K562 (cell line): ENCODE measurements around the gene HEG1. TPM values are rescaled to one million over a fixed set of nuclear protein-coding genes. Genes with fewer than 3 reads are reported as not detected.

Source experiments
- ATAC-seq: fragments of 200-7000 bp; cut with Tn5 transposase; 3 replicates; pipeline ENCODE4 v1.9.1; 2020; ENCODE audit warnings: moderate library complexity
- BruUV-seq: library from RNA; stranded (reverse); fragments of 400-500 nt; replicated peaks from 2 replicates; lab custom pipeline; 2021; lab: Mats Ljungman, UMichigan
- CTCF ChIA-PET: fragments of 300-600 bp; formaldehyde crosslinking; extraction: SDS; loops from one replicate; lab custom pipeline; 2021; ENCODE audit warnings: low intra/inter-chr PET ratio; lab: Yijun Ruan, JAX
- POLR2A ChIA-PET: fragments of 300-600, 350-650 bp; sonication (Branson Sonifier 250); formaldehyde crosslinking; extraction: SDS; loops from one replicate; lab custom pipeline; 2021; ENCODE audit warnings: antibody characterized with exemption, inconsistent platforms; lab: Yijun Ruan, JAX
- DNase-seq, 4 experiments: peaks; one replicate each; pipeline versions ENCODE4 v3.0.0 to v3.0.0-alpha.2; 2011 to 2018; ENCODE audit warnings: low spot score in 3 of 4, mixed read lengths in 3 of 4; ENCODE audit errors: extremely low read depth in 1 of 4
- FAIRE-seq: peaks from 2 replicates; lab custom pipeline; 2011; peaks lifted over from hg19 to GRCh38; lab: Jason Lieb, UNC
- H2AFZ ChIP-seq: 2 replicates; pipeline ENCODE4 v1.6.0; 2011; ENCODE audit warnings: low read depth, low read length, control low read depth, inconsistent platforms
- H3K27ac ChIP-seq: fragments of 200-600 bp; 3 replicates; pipeline ENCODE4 v1.8.0; 2011; ENCODE audit warnings: low read depth, mild to moderate bottlenecking, control low read depth, inconsistent platforms, low read length, moderate library complexity, mixed read lengths; ENCODE audit errors: extremely low read depth
- H3K27me3 ChIP-seq, 2 experiments: fragments of 300-600 bp in 1 of 2; 2 replicates in 1 of 2; 3 replicates in 1 of 2; pipeline versions ENCODE4 v1.6.0 to v1.8.0; 2011; ENCODE audit warnings: inconsistent platforms in 2 of 2, low read length in 2 of 2, mild to moderate bottlenecking in 1 of 2, mixed read lengths in 1 of 2, moderate library complexity in 1 of 2; ENCODE audit not compliant: control insufficient read depth in 2 of 2, insufficient read depth in 2 of 2
- H3K36me3 ChIP-seq: fragments of 300-600 bp; 3 replicates; pipeline ENCODE4 v1.8.0; 2011; ENCODE audit warnings: mild to moderate bottlenecking, low read length, inconsistent platforms; ENCODE audit not compliant: control insufficient read depth, insufficient read depth
- H3K4me1 ChIP-seq, 2 experiments: fragments of 200-600 bp in 1 of 2; replicated peaks in 1 of 2; 2 replicates in 1 of 2; 3 replicates in 1 of 2; pipeline versions ENCODE4 v1.5.1 to v1.8.0; 2011; ENCODE audit warnings: inconsistent platforms in 2 of 2, low read length in 2 of 2, mild to moderate bottlenecking in 1 of 2, mixed read lengths in 1 of 2, moderate library complexity in 1 of 2; ENCODE audit not compliant: control insufficient read depth in 2 of 2, insufficient read depth in 2 of 2
- H3K4me2 ChIP-seq: 2 replicates; pipeline ENCODE4 v1.6.1; 2011; ENCODE audit warnings: low read length, control low read depth, inconsistent platforms, mixed read lengths; ENCODE audit not compliant: insufficient read depth
- H3K4me3 ChIP-seq: fragments of 200-600 bp; sonication (generic), shearing (Covaris generic); 2 replicates; pipeline ENCODE4 v1.5.1; 2016; ENCODE audit warnings: control low read depth, inconsistent platforms
- H3K79me2 ChIP-seq: fragments of 200-600 bp; 3 replicates; pipeline ENCODE4 v1.8.0; 2011; ENCODE audit warnings: low read length, inconsistent platforms; ENCODE audit not compliant: control insufficient read depth, insufficient read depth
- H3K9ac ChIP-seq, 2 experiments: 2 replicates each; pipeline versions ENCODE4 v1.6.0 to v1.6.1; 2011; ENCODE audit warnings: low read depth in 2 of 2, low read length in 2 of 2, control low read depth in 1 of 2, inconsistent platforms in 1 of 2, mild to moderate bottlenecking in 1 of 2, mixed read lengths in 1 of 2; ENCODE audit not compliant: insufficient read depth in 1 of 2
- H3K9me1 ChIP-seq: one replicate; pipeline ENCODE4 v1.6.0; 2011; ENCODE audit warnings: inconsistent platforms, mild to moderate bottlenecking, low read length, moderate library complexity; ENCODE audit not compliant: control insufficient read depth, insufficient read depth
- H3K9me3 ChIP-seq: replicated peaks from 2 replicates; pipeline ENCODE4 v1.5.1; 2011; ENCODE audit warnings: low read depth, low read length, inconsistent platforms; ENCODE audit not compliant: control insufficient read depth, insufficient read depth
- H4K20me1 ChIP-seq: replicated peaks from 2 replicates; pipeline ENCODE4 v1.6.1; 2011; ENCODE audit warnings: low read length, inconsistent platforms, mixed read lengths; ENCODE audit not compliant: control insufficient read depth, insufficient read depth
- ARID3B ChIP-seq: fragments of 250-450 bp; sonication (Bioruptor Pico); IDR thresholded peaks from 2 replicates; pipeline ENCODE4 v1.4.0; 2020; ENCODE audit warnings: borderline replicate concordance
- BCOR ChIP-seq: fragments of 450-650 bp; IDR thresholded peaks from 2 replicates; pipeline ENCODE4 v1.6.1; 2016
- DPF2 ChIP-seq: fragments of 450-650 bp; IDR thresholded peaks from 2 replicates; pipeline ENCODE4 v1.6.1; 2016
- FOXA1 ChIP-seq: fragments of 450-650 bp; IDR thresholded peaks from 2 replicates; pipeline ENCODE4 v1.6.1; 2016; ENCODE audit warnings: mild to moderate bottlenecking, borderline replicate concordance
- FUS ChIP-seq: fragments of 200-400 bp; formaldehyde crosslinking; optimal IDR thresholded peaks from 2 replicates; pipeline ENCODE3; 2017; ENCODE audit warnings: low read depth, low read length
- HMGN3 ChIP-seq: IDR thresholded peaks from 2 replicates; pipeline ENCODE4 v1.6.1; 2011; ENCODE audit warnings: borderline replicate concordance, low read depth, mild to moderate bottlenecking, mixed read lengths, low read length; ENCODE audit not compliant: insufficient read length; ENCODE audit errors: extremely low read depth
- NFATC3 ChIP-seq: fragments of 450-650 bp; IDR thresholded peaks from 2 replicates; pipeline ENCODE4 v1.6.1; 2017; ENCODE audit warnings: mild to moderate bottlenecking
- NR1H2 ChIP-seq: sonication (generic); formaldehyde crosslinking; IDR thresholded peaks from 2 replicates; pipeline ENCODE4 v1.4.0; 2020; ENCODE audit warnings: mild to moderate bottlenecking, missing genetic modification reagents
- PHB ChIP-seq: fragments of 250-450 bp; sonication (Bioruptor Pico); IDR thresholded peaks from 2 replicates; pipeline ENCODE4 v1.5.0; 2021
- POLR2H ChIP-seq: IDR thresholded peaks from 2 replicates; pipeline ENCODE4 v1.6.1; 2016; ENCODE audit warnings: missing genetic modification characterization, low read depth, mild to moderate bottlenecking, control low read depth, missing compliant biosample characterization, moderate library complexity
- SNRNP70 ChIP-seq: fragments of 200-400 bp; formaldehyde crosslinking; optimal IDR thresholded peaks from 2 replicates; pipeline ENCODE3; 2017; ENCODE audit warnings: low read depth, low read length
- SRSF7 ChIP-seq: fragments of 200-400 bp; formaldehyde crosslinking; optimal IDR thresholded peaks from 2 replicates; pipeline ENCODE3; 2017; ENCODE audit warnings: mild to moderate bottlenecking, low read depth, low read length
- TEAD2 ChIP-seq: fragments of 450-650 bp; IDR thresholded peaks from 2 replicates; pipeline ENCODE4 v1.6.1; 2016; ENCODE audit warnings: missing genetic modification characterization, control low read depth, missing compliant biosample characterization
- WHSC1 ChIP-seq: IDR thresholded peaks from one replicate; pipeline ENCODE4 v1.6.1; 2012; ENCODE audit warnings: low read length, control low read depth, inconsistent platforms
- ZKSCAN1 ChIP-seq: fragments of 150-350 bp; IDR thresholded peaks from 2 replicates; pipeline ENCODE4 v1.6.1; 2016; ENCODE audit warnings: low read depth, low read length
- ZNF766 ChIP-seq: fragments of 200-800 bp; sonication (Bioruptor generic); conservative IDR thresholded peaks from 2 replicates; pipeline ENCODE4 v1.6.1; 2016; ENCODE audit warnings: missing genetic modification characterization, missing compliant biosample characterization
- WGBS: fragments of 100-300 bp; shearing (Covaris generic); methylation state at CpG from one replicate; pipeline ENCODE4 v1.1.6; 2016; ENCODE audit warnings: low coverage, mixed read lengths; ENCODE audit not compliant: insufficient coverage; ENCODE audit errors: missing lambda C conversion rate; 5-methylcytosine and 5-hydroxymethylcytosine counted together
- in situ Hi-C: fragments of 300-500 bp; cut with MboI; formaldehyde crosslinking; loops from 4 replicates; pipeline ENCODE4 v1.15.0; 2018; ENCODE audit warnings: inconsistent platforms, mixed read lengths
- intact Hi-C: fragments of 100-400 bp; cut with micrococcal nuclease; formaldehyde crosslinking; loops from 2 replicates; pipeline ENCODE4 v1.14.2; 2022
- polyA plus RNA-seq, 8 experiments: library from polyadenylated mRNA; depleted of rRNA in 4 of 8; stranded (reverse) in 5 of 8; unstranded in 3 of 8; fragments of >200 nt; fragmentation: Nextera tagmentation in 2 of 8; fragmentation: Illumina TruSeq in 1 of 8; extraction: Ambion mirVana in 2 of 8; extraction: Trizol in 1 of 8; gene quantifications; 2 replicates each; pipeline versions ENCODE4 v1.2.1 to v1.2.3, GENCODE V29; 2011 to 2014; ENCODE audit warnings: inconsistent platforms in 1 of 8, missing spikeins in 1 of 8
- total RNA-seq, 7 experiments: library from RNA; depleted of rRNA in 6 of 7; stranded (reverse); fragments of >200 nt in 6 of 7; fragmentation: Illumina TruSeq in 2 of 7; extraction: Trizol in 2 of 7; gene quantifications; 2 replicates each; pipeline versions ENCODE4 v1.2.1 to v1.2.3, GENCODE V29; 2011 to 2021; ENCODE audit warnings: low replicate concordance in 1 of 7
- TF ChIP-seq, protein P1 (sequence below): fragments of 450-650 bp; IDR thresholded peaks from 2 replicates; pipeline ENCODE4 v1.6.1; 2016; ENCODE audit warnings: low read depth, mild to moderate bottlenecking, moderate library complexity
- TF ChIP-seq, protein P2 (sequence below): fragments of 250-450 bp; sonication (Bioruptor Pico); IDR thresholded peaks from 2 replicates; pipeline ENCODE4 v1.8.0; 2021; ENCODE audit warnings: moderate library complexity, mild to moderate bottlenecking, inconsistent platforms
- TF ChIP-seq, protein P3 (sequence below): fragments of 250-450 bp; sonication (Bioruptor Pico); IDR thresholded peaks from 2 replicates; pipeline ENCODE4 v1.8.0; 2021; ENCODE audit warnings: borderline replicate concordance, mild to moderate bottlenecking, moderate library complexity; ENCODE audit not compliant: poor library complexity, severe bottlenecking
- TF ChIP-seq, protein P4 (sequence below): sonication (generic); formaldehyde crosslinking; IDR thresholded peaks from 2 replicates; pipeline ENCODE4 v1.8.1; 2023; ENCODE audit warnings: mild to moderate bottlenecking, missing genetic modification reagents

Gene HEG1
- total and polyA plus RNA-seq, 9 of the 15 experiments (the other 6 are each of a cell fraction or from before 2014, with no cell fraction given), result 0.24 TPM; not detected in 8

- FAIRE-seq, result no peak
- in situ Hi-C loops, result no loop called here
- H3K27me3 ChIP-seq, result peaks cover 9 to 30% of the 10 kb centered on the region in 2 experiments; a peak in 3 of 5 replicates
- no TSS peak for BruUV-seq
- ATAC-seq, result no peak
- 0% methylated on average over 3 of the region's 3 CpGs for WGBS
- no peaks in the 10 kb centered on the region for H3K9me1 ChIP-seq
- H3K9ac ChIP-seq, result no peak overlapping the region
- no peak overlapping the region for H3K4me2 ChIP-seq
- H3K9me3 ChIP-seq, result no peaks in the 10 kb centered on the region
- ChIA-PET POLR2A (interaction anchor here (0.7 kb wide), 1 partner anchor 1878 kb away, joined by 3 read pairs; no protein-coding TSS in a partner anchor), CTCF (no interaction called here)
- no peaks in the 10 kb centered on the region for H4K20me1 ChIP-seq
- no peak for DNase-seq
- TF ChIP-seq SRSF7, result no peak
- TF ChIP-seq BCOR, result no peak
- TF ChIP-seq ZNF766 (CRISPR knock-in tag), result no peak
- no peak for TF ChIP-seq TEAD2
- no peak for TF ChIP-seq WHSC1
- no peak for TF ChIP-seq FOXA1
- TF ChIP-seq, protein P1, sequence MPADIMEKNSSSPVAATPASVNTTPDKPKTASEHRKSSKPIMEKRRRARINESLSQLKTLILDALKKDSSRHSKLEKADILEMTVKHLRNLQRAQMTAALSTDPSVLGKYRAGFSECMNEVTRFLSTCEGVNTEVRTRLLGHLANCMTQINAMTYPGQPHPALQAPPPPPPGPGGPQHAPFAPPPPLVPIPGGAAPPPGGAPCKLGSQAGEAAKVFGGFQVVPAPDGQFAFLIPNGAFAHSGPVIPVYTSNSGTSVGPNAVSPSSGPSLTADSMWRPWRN, result no peak
- no peak for TF ChIP-seq ARID3B (CRISPR knock-in tag)
- TF ChIP-seq, protein P2, sequence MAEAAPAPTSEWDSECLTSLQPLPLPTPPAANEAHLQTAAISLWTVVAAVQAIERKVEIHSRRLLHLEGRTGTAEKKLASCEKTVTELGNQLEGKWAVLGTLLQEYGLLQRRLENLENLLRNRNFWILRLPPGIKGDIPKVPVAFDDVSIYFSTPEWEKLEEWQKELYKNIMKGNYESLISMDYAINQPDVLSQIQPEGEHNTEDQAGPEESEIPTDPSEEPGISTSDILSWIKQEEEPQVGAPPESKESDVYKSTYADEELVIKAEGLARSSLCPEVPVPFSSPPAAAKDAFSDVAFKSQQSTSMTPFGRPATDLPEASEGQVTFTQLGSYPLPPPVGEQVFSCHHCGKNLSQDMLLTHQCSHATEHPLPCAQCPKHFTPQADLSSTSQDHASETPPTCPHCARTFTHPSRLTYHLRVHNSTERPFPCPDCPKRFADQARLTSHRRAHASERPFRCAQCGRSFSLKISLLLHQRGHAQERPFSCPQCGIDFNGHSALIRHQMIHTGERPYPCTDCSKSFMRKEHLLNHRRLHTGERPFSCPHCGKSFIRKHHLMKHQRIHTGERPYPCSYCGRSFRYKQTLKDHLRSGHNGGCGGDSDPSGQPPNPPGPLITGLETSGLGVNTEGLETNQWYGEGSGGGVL (CRISPR knock-in tag), result no peak
- TF ChIP-seq, protein P3, sequence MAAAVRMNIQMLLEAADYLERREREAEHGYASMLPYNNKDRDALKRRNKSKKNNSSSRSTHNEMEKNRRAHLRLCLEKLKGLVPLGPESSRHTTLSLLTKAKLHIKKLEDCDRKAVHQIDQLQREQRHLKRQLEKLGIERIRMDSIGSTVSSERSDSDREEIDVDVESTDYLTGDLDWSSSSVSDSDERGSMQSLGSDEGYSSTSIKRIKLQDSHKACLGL (CRISPR knock-in tag), result no peak
- no peak for TF ChIP-seq POLR2H (tag)
- TF ChIP-seq FUS, result no peak
- TF ChIP-seq ZKSCAN1, result no peak
- TF ChIP-seq, protein P4, sequence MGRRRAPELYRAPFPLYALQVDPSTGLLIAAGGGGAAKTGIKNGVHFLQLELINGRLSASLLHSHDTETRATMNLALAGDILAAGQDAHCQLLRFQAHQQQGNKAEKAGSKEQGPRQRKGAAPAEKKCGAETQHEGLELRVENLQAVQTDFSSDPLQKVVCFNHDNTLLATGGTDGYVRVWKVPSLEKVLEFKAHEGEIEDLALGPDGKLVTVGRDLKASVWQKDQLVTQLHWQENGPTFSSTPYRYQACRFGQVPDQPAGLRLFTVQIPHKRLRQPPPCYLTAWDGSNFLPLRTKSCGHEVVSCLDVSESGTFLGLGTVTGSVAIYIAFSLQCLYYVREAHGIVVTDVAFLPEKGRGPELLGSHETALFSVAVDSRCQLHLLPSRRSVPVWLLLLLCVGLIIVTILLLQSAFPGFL (CRISPR knock-in tag), result no peak
- no peak for TF ChIP-seq NFATC3
- no peak for TF ChIP-seq DPF2
- no peak for TF ChIP-seq HMGN3
- TF ChIP-seq NR1H2, result no peak
- no peak for TF ChIP-seq PHB
- TF ChIP-seq SNRNP70, result no peak
- TF ChIP-seq, all 486 proteins: peak for 0
- Histone ChIP-seq H3K27ac (no peak overlapping the region), H3K4me1 (no peaks in the 10 kb centered on the region), H3K36me3 (no peaks in the 10 kb centered on the region), H3K4me3 (no peak overlapping the region), H2AFZ (no peak overlapping the region), H3K79me2 (no peaks in the 10 kb centered on the region)
- intact Hi-C loops, result no loop called here
Measured at GRCh38 chr3:124972457-124972856, 83.3 kb downstream of the HEG1 start.
